GM21367 (cell line): ENCODE data around the gene ZNF562.
"Not testable (repeated sequence)": the region's sequence is repeated elsewhere in the genome, so short reads cannot be mapped to it uniquely, and the experiment has no call there.

Experiments
- ATAC-seq: cut with Tn5 transposase; IDR thresholded peaks from one replicate; pipeline ENCODE4 v1.9.1; 2021; ENCODE audit not compliant: unreplicated experiment

ZNF562 gene

GRCh38 chr19:9674663-9675357 is at the start of gene ZNF562:
TSS of gene ZNF562 (minus strand) at chr19:9675100. CDS start at chr19:9660744, 14,356 bp downstream.
- ATAC-seq, result peak; percentile 71

GRCh38 chr19:9724157-9724556 is 49.3 kb upstream of the ZNF562 start:
- no peak for ATAC-seq

DNA sequence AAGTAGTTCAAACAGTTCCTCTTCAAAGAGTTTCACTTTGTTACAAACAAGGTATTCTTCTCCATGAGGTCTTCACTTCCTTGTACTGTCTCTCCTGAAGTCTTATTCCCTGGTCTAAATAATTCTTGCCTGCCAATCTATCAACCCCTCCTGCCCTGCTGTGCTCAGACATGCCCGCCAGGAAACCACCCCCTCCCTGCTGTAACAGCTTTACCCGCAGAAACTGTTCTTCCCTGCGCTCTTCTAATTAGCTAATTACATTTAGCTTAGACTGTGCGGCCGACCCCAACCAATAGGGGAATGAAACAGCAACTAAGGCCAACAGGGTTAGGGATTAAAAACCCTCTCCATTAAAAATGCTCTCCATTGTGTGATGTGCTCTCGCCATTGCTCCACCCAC is 47.0 kb upstream of the ZNF562 start:
- ATAC-seq, result no peak

GRCh38 chr19:9720541-9720940 is 45.6 kb upstream of the ZNF562 start:
- ATAC-seq, result no peak

- no peak for ATAC-seq
Observed at GRCh38 chr19:9711815-9712214, 36.9 kb upstream of the ZNF562 start.

DNA sequence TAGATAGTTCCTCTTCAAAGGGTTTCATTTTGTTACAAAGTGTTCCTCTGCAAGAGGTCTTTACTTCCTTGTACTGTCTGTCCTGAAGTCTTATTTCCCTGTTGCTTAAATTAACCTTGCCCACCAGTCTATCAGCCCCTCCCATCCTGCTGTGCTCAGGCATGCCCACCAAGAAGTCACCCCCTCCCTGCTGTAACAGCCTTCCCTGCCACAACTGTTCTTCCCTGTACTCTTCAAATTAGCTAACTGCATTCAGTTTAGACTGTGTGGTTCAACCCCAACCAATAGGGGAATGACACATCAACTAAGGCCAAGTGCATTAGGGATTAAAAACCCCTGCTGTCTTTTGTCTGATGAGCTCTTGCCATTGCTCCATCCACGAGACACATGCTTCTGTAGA is 34.4 kb upstream of the ZNF562 start:
- ATAC-seq, result no peak

- no peak for ATAC-seq
Observed at GRCh38 chr19:9705836-9706235, 30.9 kb upstream of the ZNF562 start.

DNA sequence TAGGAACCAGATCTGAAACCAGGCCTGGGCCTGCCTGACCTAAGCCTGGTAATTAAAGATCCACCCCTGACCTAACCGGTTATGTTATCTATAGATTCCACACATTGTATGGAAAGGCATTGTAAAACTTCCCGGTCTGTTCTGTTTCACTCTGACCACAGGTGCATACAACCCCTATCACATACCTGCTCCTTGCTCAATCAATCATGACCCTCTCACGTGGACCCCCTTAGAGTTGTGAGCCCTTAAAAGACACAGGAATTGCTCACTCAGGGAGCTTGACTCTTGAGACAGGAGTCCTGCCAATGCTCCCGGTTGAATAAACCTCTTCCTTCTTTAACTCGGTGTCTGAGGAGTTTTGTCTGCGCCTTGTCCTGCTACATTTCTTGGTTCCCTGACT is 27.3 kb upstream of the ZNF562 start:
- ATAC-seq, result no peak

DNA sequence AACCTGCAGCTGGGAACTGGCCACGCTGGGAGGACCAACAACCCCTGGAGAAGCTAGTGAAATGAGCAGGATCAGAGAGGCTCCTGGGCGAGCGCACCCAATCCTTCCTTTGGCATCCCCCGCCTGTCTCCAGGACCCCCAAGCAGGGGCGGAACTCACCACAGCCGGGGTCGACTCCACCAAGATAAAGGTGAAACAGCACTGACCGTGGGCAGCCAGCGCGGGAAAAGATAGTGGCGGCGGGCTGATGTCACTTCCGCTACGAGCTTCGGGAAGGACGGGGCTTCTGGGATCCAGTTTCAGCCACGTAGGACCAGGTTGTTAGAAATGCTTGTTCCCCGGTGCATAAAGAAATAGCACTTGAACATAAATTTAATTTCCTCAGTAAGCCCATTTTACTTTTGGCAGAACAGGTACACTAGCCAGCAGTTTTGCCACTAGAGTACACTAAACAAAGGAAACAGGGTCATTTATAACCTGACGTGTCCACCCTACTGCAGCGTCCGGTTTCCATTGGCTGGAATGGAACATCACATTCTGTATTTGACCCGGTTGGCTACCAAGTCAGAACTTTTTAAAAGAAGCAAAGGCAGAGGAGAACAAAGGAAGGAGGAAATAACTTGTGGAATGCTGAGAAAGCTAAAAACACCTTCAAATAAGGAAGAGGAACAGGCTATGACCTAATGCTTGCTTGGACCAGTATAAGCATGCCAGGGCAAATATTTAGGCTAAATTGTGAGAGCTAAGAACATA is 25.5 kb upstream of the ZNF562 start:
- no peak for ATAC-seq

DNA sequence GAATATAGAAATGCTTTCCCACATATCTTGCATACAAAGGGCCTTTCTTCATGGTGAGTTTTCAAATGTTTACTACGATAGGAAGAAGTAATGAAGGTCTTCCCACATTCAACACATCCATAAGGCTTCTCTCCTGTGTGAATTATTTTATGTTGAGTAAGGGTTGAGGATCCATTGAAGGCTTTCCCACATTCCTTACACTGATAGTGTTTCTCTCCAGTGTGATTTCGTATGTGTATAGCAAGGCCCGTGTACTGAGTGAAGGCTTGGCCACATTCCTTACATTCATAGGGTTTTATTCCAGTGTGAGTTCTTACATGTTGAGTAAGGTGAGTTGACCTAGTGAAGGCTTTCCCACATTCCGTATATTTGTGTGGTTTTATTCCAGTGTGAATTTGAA is 15.4 kb upstream of the ZNF562 start:
- not testable (repeated sequence) for ATAC-seq

DNA sequence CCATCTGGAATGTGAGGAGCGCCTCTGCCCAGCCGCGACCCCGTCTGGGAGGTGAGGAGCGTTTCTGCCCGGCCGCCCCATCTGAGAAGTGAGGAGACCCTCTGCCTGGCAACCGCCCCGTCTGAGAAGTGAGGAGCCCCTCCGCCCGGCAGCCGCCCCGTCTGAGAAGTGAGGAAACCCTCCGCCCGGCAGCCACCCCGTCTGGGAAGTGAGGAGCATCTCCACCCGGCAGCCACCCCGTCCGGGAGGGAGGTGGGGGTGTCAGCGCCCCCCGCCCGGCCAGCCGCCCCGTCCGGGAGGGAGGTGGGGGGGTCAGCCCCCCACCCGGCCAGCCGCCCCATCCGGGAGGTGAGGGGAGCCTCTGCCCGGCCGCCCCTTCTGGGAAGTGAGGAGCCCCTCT is 5.1 kb upstream of the ZNF562 start:
- not testable (repeated sequence) for ATAC-seq

- ATAC-seq, result not testable (repeated sequence)
Observed at GRCh38 chr19:9675358-9675901, 530 bp upstream of the ZNF562 start.

- ATAC-seq, result no peak
Observed at GRCh38 chr19:9673912-9674662, 813 bp downstream of the ZNF562 start.

- no peak for ATAC-seq
Observed at GRCh38 chr19:9672893-9673292, 2.0 kb downstream of the ZNF562 start.

DNA sequence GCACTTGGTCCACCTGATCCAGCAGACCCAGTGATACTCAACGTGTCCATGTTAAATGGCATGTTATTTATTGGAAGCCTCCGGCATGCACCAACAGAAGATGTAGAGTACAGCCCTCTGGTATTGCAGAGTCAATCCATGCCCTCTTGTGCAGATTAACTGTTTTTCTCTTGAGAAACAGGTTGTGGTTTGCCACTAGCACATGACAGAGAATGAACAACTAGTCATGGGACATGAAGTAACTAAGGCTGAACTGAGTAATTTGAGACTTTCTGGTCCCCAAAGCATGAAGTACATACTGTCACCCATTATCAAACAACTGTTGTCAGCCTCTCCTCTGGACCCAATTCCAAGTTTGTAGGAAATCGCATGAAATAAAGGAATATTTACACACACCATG is 3.2 kb downstream of the ZNF562 start:
- ATAC-seq, result no peak

GRCh38 chr19:9668544-9668943 is 6.4 kb downstream of the ZNF562 start:
- ATAC-seq, result no peak

DNA sequence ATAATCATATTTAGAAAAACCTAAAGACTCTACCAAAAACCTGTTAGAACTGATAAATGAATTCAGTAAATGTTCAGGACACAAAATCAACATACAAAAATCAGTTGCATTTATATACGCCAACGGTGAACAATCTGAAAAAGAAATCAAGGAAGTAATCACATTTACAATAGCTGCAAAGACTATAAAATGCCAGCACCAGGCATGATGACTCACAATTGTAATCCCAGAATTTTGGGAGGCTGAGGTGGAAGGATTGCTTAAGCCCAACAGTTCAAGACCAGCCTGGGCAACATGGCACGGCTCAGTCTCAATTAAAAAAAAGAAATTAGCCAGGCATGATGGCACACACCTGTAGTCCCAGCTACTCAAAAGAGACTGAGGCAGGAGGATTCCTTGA is 7.0 kb downstream of the ZNF562 start:
- ATAC-seq, result no peak

GRCh38 chr19:9658769-9659168 is 16.1 kb downstream of the ZNF562 start:
- no peak for ATAC-seq

DNA sequence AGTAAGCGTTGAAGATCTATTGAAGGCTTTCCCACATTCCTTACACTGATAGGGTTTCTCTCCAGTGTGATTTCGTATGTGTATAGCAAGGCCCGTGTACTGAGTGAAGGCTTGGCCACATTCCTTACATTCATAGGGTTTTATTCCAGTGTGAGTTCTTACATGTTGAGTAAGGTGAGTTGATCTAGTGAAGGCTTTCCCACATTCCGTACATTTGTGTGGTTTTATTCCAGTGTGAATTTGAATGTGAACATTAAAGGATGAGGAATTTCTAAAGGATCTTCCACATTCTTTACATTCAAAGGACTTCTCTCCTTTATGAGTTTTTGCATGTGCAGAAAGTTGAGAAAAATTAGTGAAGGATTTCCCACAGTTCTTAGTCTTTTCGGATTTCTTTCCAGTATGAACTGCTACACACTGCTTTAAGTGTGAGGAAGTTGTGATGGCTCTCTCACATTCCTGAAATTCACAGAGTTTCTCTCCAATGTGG is 21.8 kb downstream of the ZNF562 start:
- not testable (repeated sequence) for ATAC-seq

DNA sequence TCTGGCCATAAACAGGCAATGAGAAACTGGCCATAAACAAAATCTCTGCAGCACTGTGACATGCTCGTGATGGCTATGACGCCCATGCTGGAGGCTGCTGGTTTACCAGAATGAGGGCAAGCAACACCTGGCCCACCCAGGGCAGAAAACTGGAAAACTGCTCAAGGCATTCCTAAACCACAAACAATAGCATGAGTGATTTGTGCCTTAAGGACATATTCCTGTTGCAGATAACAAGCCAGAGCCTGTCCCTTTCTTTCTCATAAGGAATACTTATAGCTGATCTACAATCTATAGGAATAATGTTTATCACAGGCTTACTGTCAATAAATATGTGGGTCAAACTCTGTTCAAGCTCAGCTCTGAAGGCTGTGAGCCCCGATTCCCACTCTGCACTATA is 23.4 kb downstream of the ZNF562 start:
- not testable (repeated sequence) for ATAC-seq

DNA sequence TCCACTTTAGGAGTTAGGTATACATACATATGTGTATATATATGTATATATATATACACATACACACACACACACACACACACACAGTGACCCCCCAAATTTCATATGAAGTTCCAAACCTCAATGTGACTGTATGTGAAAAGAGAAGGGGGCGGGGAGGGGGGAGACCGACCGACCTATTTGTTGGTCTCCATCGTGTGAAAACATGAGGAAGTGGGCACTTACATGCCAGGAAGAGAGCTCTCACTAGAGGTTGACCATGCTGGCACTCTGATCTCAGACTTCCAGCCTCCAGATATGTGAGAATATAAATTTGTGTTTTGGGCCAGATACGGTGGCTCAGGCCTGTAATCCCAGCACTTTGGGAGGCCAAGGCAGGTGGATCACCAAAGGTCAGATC is 24.6 kb downstream of the ZNF562 start:
- ATAC-seq, result no peak
